HG02938 (cell line): ENCODE results near the gene KIZ.

Experiments
- ATAC-seq: cut with Tn5 transposase; IDR thresholded peaks from one replicate; pipeline ENCODE4 v1.9.1; 2021; ENCODE audit warnings: mild to moderate bottlenecking, moderate library complexity; ENCODE audit not compliant: unreplicated experiment

KIZ gene

GRCh38 chr20:21104466-21104761, 21.5 kb upstream of the KIZ start:
- no peak for ATAC-seq

DNA sequence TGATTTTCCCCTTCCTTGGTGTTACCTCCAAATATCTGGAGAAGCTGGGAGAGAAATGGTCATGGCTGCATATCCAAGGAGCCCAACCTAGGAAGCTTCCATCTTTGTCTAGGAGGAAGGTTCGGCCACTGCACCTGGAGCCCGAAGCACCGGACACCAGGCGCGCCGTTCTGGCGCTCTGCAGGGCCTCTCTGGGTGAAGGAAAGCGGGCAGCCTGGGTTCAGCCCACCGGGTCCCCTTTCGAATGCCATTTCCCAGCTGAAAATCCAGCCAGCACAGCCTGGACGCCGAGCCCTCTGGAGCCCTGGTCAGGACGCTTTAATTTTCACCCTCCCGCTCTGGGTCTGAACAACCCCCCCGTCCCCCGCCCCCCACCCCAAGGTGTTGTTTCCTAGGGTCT, 21.0 kb upstream of the KIZ start:
- ATAC-seq, result no peak

DNA sequence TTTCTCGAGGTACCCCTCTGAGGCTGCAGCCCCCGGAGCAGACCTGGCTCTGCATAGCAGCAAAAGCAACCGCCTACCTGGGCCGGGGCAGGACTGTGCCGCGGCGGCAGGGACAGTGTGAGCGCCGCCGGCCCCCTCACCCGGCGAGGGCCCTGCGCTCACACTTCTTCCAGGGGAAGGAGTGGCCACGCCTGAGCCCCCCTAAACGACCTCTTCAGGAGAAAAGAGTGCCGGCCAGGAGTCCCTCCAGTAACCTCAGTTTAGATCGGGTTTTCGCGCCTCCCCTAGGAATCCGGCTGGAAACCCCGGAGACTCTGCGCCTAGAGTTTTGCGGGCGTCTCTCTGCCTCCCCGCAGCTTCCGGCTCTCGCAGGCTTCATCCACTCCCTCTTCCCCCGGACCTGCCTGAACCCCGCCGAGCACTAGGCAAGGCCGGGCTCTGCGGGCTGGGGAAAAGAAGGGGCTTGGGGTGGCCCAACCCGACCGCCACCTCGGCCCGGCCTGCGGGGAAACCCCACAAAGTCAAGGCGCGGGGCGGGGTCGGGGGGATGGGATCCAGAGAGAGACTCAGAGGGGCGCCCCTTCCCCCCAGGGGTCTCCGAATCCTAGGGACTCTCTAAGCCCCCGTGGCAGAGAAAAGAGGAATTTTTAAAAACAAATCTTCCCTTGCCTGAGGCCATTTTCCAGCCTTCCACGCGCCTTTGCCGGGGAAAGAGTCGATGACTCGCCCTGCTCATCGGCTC, 20.3 kb upstream of the KIZ start:
- ATAC-seq, result no peak

DNA sequence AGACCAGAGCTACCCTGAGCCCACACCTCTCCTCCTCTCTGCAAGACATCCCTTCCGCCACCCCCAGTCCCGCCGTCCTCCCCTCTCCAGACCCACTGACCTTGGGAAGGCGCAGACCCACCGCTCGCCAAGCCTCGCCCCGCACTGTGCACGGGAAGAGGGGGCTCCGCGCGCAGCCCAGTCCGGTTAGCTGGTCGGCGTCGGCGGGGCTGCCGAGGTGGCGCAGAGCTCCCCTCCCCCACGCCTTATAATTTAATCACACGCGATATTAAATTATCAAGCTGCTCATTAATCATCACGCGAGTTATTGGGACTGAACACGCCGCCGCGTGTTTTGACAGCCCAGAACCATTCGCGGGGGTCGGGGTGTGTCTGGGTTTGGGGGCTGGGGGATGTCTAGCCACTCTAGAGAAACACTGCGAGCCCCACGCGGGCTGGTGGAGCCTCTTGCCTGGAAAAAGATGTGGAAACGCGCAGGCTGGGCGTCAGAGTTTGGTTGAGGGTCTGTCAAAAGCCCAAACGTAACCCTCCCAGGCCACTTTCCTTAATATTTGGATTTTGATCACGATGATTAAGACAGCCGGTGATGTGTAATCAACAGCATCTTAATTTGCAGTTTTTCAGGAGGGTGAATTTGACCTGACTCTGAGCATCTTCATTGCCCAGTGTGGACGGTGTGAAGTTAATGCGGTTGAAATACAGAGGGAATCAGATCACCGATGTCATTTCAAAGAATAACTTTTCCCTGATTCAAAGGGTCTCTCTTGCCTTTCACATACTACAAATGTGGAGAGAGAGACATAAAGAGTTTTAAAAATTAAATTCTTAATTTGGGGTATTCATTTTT, 19.5 kb upstream of the KIZ start, which contains the start of gene LINC00237:
Gene LINC00237, minus strand, starts transcription at position 188 of the 847 bp plus-strand sequence.
- ATAC-seq, result no peak

- no peak for ATAC-seq
Observed at GRCh38 chr20:21109144-21109543, 16.7 kb upstream of the KIZ start.

DNA sequence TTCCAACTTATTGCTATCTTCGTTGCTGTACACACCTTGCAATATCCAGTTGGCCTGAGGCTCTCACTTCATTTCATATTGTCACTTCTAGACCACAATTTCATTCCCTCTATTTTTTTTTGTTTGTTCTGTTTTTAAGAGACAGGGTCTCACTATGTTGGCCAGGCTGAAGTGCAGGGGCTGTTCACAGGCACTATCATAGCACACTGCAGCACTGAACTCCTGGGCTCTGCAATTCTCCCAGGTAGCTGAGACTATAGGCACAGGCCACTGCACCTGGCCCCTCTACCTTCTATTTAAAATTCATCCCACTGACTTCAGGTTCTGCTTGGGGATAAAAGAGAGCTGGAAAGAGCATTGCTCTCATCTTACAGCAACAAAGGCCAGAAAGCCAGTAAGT, 15.1 kb upstream of the KIZ start:
- ATAC-seq, result no peak

- ATAC-seq, result no peak
Observed at GRCh38 chr20:21111416-21111815, 14.5 kb upstream of the KIZ start.

DNA sequence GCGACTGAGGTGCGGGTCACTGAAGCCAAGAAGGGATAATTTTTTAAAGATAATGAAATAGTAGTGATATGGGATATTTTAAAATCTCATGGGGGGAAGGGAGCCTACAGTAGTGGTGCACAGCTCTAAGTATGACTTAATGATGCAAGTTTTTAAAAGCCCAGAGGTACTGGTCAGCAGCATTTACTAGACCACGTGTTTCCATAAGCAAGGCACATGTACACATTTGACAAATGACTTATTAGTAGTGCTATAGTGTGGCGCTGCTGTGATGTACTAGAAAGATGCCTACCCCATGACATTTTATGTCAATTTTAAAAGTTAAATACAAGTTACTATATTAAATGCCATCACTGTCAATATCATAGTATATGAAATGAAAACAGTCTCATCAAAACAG, 12.2 kb upstream of the KIZ start:
- ATAC-seq, result no peak

DNA sequence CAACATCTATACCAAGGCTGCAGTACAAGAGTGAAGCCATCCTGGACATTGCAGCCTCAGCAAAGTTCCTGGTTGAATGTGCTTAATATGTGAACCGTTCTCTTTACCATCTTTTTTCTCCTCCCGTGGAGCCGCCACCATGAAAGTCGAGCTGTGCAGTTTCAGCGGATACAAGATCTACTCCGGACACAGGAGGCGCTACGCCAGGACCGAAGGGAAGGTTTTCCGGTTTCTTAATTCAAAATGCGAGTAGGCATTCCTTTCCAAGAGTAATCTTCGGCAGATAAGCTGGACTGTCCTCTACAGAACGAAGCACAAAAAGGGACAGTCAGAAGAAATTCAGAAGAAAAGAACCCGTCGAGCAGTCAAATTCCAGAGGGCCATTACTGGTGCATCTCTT, 11.3 kb upstream of the KIZ start:
- ATAC-seq, result no peak

DNA sequence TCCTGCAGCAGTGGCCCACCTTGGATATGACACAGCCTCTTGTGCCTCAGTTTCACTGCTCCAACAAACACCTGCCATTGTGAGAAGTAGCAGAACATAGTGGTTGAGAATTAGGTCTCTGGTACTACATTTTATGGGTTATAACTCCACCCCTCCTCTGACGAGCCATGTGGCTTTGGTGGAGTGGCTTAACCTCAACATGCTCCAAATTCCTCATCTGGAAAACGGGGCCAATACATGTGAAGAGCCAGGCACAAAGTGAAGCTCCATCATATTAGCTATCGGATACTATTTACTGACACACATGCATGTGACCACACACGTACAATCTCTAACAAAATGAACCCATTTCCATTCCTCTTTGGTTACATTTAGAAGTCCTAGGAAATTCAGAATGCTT, 8.4 kb upstream of the KIZ start:
- ATAC-seq, result no peak

DNA sequence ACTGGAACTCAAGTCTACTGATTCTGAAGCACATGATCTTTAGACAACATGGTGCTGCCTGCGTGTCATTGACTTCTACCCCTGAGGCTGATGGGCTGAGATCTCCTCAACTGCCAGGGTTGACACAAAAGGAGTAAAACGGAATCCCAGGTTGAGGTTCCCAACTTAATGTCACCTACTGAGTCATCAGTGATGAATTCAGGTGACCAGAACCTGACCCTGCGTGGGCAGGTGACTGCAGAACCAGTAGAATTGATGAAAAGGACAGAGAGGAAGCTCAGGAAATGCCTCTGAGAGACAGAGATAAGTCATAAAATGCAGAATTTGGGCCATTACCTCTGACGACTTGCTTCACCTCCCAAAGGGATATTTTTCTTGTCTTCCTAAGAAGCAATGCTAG, 7.7 kb upstream of the KIZ start:
- no peak for ATAC-seq

GRCh38 chr20:21118782-21119181, 7.1 kb upstream of the KIZ start:
- no peak for ATAC-seq

- no peak for ATAC-seq
Observed at GRCh38 chr20:21124190-21124589, 1.7 kb upstream of the KIZ start.

DNA sequence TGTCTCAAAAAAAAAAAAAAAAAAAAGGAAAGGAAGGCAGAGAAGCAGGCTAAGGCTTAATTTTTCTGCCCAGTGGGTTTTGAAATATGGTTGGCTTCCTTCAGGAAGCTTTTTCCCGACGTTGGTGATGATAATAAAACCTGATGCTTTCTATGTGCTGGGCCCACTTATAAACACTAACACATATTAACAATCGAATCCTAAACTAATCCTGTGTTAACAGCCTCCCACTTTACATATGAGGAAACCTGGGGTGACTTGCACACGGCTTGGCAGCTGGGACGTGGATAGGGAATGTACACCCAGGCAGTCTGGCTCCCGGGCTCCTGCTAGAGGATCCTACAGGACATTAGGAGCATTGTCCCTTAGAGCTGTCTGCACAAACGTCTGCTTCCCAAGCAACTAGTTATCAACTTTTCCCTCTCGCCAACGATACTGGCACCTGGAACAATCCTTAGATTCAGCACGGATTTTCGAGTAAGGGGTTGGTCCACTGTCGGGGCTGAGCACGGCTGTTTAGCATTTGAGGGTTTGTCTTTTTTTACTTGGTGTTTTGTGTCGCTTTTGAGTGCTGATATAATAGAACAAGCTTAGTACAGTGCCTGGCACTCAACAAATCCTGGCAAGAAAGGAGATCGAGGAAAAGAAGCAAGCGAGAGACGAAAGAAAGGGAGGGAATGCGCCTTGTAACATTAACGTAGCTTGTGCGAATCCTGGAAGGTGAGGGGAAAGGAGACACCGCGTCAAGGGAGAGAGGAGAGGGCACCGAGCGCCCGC, 622 bp upstream of the KIZ start:
- peak; percentile 17 for ATAC-seq

DNA sequence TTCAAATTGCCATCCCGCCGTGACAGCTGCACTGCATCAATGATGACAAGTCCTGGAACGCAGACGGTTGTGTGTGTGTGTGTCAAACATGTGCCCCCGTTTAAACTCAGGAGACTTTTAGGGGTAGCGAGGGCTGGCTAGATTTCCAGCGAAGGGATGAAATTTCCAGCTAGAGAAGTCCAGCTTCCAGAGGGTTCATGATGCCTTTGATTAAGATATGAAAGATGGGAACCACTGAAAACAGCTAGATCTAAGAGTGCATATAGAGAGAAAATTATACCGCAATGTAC, 644 bp downstream of the KIZ start:
- no peak for ATAC-seq

GRCh38 chr20:21127201-21127981, 1.5 kb downstream of the KIZ start:
- ATAC-seq, result no peak

DNA sequence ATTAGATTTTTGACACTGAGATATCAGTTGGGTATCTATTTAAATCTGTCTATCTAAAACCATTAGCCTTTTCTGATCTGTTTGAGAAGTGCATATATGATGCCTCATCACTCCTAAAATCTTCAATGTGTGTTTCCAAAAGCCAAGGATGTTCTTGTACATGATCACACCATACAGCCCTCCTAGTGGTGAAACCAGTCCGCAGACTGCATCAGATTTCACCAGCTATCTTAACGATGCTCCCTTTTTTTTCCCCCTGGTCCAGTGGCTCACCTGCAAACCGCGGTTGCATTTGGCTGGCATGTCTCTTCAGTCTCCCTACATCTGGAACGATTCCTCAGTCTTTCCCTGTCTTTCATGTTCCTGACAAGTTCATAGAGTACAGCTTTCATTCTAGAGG, 4.0 kb downstream of the KIZ start:
- ATAC-seq, result no peak

GRCh38 chr20:21133404-21133803, 7.5 kb downstream of the KIZ start:
- ATAC-seq, result no peak

DNA sequence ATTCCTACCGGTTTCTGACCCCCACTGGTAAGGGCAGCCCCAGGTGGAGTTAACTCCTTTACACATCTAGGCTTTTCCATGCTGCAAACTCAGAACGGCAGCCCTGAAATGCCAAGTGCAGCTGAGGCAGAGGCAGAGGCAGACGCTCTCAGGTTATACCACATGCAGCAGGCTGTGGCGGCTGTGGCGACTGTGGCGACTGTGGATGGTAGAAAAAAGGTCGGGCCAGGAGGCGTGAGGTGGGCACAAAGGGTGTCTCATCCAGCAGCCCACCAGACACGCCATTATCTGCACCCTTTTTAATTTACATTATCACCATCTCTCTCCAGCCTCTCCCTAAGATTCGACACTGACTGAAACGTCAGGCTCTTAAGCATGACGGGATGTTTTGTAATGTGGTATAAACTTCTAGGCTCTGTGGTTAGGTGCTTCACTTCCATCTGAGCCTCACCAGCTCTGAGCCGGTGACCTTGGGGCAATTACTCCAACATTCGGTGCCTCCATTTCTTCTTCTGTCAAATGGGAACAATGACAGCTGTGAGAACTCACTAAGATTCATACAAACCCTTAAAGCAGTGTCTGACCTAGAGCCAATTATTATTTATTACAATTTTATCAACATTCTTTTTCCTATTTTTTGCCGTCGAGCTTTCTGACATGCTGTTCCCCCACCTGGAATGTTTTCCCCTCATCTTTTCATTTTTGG, 8.2 kb downstream of the KIZ start:
- ATAC-seq, result no peak

- no peak for ATAC-seq
Observed at GRCh38 chr20:21134883-21135493, 9.1 kb downstream of the KIZ start.
